T47D (cell line): ENCODE data around the gene CERK.

Experiments
- DNase-seq, 2 experiments: peaks; one replicate each; pipeline versions ENCODE4 v3.0.0 to v3.0.0-alpha.2; 2011 to 2012; ENCODE audit warnings: low read depth in 1 of 2, low spot score in 1 of 2
- JUND ChIP-seq: IDR thresholded peaks from 2 replicates; pipeline ENCODE4 v1.6.1; 2012; ENCODE audit warnings: low read depth
- in situ Hi-C: cut with HindIII; loops from 2 replicates; pipeline ENCODE4 v1.10.0; 2016; ENCODE audit warnings: low sequenced_read_pairs, low pct_unique_long_range_greater_than_20kb

Gene CERK

DNA sequence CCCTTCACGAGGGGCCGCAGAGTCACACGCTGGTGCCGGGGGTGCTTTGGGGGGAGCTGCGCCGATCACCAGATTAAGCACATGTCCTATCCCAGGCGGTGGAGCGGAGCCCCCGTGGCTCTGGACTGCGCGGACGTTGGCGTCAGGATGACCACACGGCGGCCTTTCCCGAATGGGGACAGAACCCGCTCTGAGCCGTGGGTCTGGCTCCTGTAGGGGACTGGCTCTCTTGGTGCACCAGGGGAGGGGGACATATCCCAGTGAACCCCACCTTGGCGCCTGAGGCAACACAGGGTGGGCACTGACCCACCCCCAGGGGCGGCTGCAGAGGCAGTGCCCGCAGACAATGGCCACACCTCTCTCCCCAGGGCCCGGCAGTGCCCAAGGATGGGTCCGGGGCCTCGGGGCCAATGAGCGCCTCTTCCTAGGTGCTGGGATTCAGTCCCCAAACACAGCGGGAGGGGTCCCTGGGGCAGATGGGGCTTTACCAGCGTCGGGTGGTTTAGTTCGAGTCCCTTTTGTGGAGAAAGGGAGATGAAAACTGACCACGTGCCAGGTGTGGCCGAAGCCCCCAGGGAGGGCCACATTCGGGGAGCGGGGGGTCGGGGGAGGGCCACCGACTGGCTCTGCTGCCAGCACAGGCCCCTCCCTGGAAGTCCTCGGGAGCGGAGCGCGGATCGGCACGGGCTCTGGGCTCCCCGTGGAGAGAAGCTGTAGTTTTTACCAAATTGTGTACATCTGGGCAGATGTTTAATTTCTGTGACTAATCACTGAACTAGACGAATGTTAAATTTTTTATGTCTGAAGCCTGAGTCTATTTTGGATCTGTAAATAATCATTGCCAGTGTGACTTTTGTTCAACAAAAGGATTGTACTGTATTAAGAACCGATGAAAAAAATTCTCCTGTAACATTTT, 59.0 kb downstream of the CERK start:
- in situ Hi-C loops: no loop called here
- no peak for DNase-seq
- TF ChIP-seq JUND: no peak

DNA sequence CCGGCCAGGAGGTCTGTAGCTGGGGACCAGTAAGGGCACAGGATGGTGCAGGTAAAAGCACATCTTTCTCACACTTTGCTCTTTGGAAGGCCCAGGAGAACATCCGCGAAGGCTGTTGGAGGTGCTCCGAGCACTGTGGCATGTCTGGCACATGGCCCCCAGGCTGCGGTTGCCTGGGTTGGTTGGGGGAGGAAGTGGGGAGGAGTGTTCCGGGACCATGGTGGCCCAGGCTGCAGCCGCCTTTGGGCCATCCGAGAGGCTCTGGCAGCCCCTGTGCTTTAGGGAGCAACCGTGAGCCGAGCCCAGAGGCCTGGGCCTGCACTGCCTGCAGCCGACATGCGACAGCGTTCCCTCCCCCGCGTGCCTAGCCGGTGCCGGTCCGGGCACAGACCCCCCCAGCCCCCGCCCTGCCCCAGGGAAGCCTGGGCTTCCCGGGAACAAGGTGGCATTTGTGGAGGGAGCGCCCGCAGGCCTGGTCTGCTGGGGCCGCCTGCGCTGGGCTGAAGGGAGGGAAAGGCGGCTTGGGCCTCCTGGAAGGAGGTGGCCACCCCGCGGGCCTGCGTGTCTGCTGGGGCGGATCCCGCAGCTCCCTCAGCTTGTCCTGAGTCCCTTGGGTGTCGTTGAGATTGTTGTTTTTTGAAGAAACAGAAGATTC, 59.9 kb downstream of the CERK start:
- DNase-seq: no peak
- in situ Hi-C loops: no loop called here
- no peak for TF ChIP-seq JUND

DNA sequence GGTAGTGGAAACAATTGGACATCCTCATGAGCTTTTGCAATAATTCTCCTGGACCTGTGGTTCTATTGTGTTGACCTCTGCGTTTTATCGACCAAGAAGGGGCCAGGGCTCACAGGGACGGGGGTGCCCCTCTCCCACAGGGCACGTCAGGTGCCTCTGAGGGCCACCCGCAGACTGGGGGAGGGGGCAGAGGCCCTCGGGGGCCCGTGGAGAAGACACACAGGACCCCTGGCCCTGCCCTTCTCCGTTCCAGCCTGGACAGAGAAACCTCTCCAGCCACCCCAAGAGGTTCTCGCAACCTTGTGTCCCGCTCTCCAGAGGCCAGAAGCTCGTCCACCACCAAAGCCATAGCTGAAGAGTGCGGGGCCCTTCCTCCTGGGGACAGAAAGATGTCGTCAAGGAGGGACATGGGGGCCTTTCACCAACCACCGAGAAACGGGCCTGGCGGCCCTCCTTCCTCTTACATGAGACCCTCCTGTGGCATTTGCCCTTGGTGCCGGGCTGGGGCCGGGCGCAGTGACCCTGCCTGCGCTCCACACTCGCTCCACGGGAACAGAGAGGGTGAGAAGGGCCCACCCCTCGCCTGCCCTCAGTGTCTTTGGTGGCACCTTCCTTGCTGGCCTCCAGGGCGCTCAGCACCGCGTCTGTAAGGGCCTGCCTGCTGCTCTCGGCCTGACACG, 60.6 kb downstream of the CERK start:
- in situ Hi-C loops: no loop called here
- no peak for DNase-seq
- no peak for TF ChIP-seq JUND

DNA sequence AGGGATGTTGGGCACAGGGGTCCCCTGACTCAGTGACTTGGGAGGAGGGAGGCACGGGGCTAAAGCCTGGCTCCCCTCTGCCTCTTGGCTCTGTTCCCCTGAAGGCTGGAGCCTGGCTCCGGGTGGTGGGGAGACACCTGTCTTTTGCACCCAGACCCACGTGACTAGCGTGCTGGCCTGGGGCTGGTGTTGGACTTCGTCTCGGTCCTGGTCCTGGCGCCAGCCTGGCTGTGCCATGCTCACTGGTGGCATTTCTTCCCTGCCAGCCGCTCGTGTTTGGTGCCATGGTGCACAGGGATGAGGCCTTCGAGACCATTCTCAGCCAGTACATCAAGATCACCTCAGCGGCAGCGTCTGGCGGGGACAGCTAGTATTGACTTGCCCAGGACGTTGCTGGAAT, 61.2 kb downstream of the CERK start:
- DNase-seq: no peak
- in situ Hi-C loops: no loop called here
- TF ChIP-seq JUND: no peak

DNA sequence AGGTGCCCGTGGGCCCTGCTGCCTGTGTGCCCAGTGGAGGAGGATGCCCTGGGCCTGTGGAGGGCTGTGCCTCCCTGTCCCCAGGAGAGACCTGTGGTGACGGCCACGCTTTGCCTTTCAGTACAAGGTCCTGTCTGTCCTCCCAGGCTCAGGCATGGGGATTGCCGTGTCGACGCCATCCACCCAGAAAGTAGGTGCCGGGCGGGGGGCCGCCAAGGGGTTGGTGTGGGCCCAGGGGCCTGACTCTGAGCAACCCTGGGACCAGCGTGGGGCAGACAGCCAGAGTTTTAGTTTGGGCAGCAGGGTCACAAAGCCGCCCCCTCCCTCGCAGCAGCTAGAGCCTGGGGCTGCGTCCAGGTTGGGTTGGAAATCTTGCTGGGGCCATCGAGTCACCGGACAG, 61.6 kb downstream of the CERK start:
- no peak for DNase-seq
- no peak for TF ChIP-seq JUND
- in situ Hi-C loops: no loop called here

DNA sequence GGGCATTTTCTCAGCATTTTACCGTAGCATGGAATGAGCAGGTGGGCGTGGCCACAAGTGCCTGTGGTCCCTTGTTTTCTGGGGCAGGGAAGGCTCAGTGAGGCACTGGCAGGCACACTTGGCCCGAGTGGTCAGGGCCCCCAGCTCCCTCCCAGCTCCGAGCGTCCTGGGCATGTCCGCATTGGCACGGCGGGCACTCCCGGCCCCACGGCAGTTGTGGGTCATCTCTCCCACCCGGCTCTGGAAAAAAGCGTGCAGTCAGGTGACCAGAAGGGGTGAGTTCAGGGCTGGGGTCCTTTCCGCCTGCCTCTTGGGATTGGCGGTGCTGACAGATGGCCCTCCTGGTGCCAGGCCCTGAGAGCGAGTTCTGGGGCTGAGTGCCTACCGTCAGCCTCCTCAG, 62.1 kb downstream of the CERK start:
- DNase-seq: no peak
- in situ Hi-C loops: no loop called here
- TF ChIP-seq JUND: no peak

DNA sequence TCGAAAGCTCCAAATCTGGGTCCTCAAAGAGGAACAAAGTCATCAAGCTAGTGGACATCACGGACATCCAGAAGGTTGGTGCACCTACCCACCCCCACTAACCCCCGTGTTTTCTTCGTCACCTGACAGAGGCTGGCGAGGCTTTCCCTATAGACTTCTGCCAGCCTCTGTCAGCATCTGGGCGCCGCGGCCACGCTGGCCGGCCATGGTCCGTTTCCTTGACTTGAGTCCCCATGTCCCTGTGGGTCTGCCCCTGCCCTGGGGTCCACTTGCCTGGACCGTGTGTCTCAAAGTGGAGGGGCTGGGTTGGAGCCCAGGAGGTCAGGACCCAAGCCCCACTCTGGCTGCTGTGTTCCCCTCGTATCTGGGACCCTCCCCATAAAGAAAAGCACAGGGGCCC, 62.6 kb downstream of the CERK start:
- DNase-seq: no peak
- TF ChIP-seq JUND: no peak
- in situ Hi-C loops: no loop called here

DNA sequence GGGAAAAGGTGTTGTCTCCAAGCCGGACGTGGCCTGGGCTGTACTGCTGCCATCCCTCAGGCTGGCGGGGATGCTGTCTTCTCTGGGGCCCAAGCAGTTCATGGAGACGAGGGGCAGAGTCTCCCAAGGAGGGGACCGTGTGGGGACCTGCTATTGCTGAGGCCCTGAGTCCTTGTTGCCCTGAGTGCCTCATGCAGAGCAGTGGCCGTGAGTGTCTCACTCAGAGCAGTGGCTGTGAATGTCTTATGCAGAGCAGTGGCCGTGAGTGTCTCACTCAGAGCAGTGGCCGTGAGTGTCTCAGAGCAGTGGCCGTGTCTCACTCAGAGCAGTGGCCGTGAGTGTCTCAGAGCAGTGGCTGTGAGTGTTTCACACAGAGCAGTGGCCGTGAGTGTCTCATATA, 63.1 kb downstream of the CERK start:
- no peak for TF ChIP-seq JUND
- DNase-seq: no peak
- in situ Hi-C loops: no loop called here

DNA sequence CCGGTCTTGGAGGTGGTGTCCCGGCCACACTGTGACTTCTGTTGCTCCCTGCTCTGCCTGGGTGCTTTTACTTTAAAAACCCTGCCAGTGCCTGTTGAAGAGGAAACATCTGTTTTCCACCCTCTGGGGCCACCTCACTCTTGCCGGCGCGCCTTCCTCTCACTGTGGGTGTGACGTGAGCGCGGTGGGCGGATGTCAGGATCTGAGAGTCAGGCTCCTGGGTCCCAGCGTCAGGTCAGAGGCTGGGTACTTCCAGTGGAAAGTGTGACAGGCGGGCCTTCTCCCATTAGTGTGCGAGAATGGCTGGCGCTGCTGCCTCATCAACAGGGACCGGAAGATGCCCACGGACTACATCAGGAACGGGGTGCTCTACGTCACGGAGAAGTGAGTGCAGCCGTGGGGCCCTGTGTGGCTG, 63.7 kb downstream of the CERK start:
- no peak for DNase-seq
- TF ChIP-seq JUND: no peak
- in situ Hi-C loops: no loop called here

DNA sequence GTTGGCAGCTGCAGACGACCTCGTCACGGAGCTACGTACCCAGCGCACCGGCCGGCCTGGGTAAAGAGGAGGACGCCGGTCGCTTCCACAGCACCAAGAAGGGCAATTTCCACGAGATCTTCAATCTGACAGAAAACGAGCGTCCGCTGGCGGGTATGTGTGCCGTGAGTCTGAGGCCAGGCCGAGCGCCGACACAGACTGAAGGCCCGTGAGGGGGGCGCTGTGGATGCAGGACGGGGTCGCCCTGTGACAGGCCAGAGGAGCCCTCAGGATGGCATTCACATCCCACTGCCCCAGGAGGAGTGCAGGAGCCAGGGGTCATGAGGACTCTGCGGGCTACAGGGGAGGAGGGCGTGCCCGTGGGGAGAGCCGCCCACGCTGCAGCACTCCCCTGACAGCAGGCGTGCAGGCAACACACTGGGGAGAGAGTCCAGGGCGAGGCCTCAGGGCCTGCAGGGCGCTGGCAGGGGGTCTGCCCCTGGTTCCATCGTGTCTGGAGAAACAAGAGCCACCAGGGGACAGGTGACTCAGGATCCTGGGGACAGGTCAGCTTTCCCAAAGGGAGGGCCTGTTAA, 64.3 kb downstream of the CERK start:
- in situ Hi-C loops: no loop called here
- no peak for DNase-seq
- no peak for TF ChIP-seq JUND

DNA sequence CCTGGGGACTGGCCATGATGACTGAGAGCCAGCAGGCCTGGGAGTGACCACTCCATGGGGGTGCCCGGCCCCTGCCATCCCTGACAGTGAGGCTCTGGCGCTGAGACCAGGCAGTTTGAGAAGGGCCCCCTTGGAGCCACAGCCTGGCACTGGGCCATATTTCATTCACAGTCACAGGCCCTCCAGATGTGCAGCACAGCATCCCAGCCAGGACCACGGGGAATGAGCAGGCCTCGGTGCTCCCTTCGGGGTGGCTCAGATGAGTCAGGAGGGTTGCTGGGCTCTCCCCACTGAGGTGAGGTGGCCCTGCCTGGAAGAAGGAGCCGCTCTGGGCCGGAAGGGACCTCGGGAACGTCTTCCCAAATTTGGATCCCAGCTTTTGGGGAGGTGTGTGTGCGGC, 64.8 kb downstream of the CERK start:
- in situ Hi-C loops: no loop called here
- no peak for TF ChIP-seq JUND
- no peak for DNase-seq

DNA sequence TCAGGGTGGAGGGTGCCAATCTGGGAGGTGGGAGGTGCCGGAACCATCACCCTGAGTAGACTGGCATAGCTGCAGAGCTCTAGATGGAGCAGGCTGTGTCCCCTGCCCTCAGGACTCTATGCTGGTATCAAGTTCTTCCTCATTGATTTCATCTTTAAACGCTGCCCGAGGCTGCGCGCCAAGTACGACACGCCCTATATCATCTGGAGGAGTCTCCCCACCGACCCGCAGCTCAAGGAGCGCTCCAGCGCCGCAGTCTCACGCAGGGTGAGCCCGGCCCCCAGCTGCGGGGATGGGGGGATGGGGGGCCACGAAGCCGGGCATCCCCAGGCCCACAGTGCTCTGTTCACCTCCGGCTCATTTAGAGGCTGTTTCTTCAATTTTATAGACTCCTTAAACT, 65.3 kb downstream of the CERK start:
- no peak for DNase-seq
- no peak for TF ChIP-seq JUND
- in situ Hi-C loops: no loop called here
